Esophagus squamous epithelium (tissue), 5 donors: ENCODE data around the gene GRN. TPM values are rescaled to one million over a fixed set of nuclear protein-coding genes. Genes with fewer than 3 reads are reported as not detected.
A peak's percentile ranks its signal among the peaks of the same experiment; 100 is the strongest.

Source experiments
- DNase-seq: peaks from one replicate; lab custom pipeline; 2025; lab: John Stamatoyannopoulos, UW
- H3K27ac ChIP-seq, 4 donors: fragments of 200-600 bp; sonication (generic); one replicate each; pipeline ENCODE4 v1.5.1; 2016 to 2019; ENCODE audit warnings: mild to moderate bottlenecking in 1 of 4
- H3K27me3 ChIP-seq, 4 donors: fragments of 200-600 bp; sonication (generic); 1 replicate in 3 of 4; 2 replicates in 1 of 4; pipeline versions ENCODE4 v1.5.1 to v1.6.0; 2017 to 2021; ENCODE audit warnings: antibody characterized with exemption in 1 of 4
- H3K36me3 ChIP-seq, 3 donors: fragments of 200-600 bp; sonication (generic); one replicate each; pipeline ENCODE4 v1.5.1; 2016 to 2019
- H3K4me1 ChIP-seq, 3 donors: fragments of 200-600 bp; sonication (generic); one replicate each; pipeline ENCODE4 v1.5.1; 2017 to 2019
- H3K4me3 ChIP-seq, 4 donors: fragments of 200-600 bp; sonication (generic); 1 replicate in 3 of 4; 2 replicates in 1 of 4; pipeline ENCODE4 v1.5.1; 2016 to 2019; ENCODE audit warnings: mild to moderate bottlenecking in 2 of 4, moderate library complexity in 1 of 4
- H3K9me3 ChIP-seq, 3 donors: fragments of 200-600 bp; sonication (generic); one replicate each; pipeline ENCODE4 v1.5.1; 2016 to 2019
- POLR2A ChIP-seq, 4 donors: fragments of 450-650 bp; IDR thresholded peaks; one replicate each; pipeline ENCODE4 v1.6.1; 2017; ENCODE audit warnings: antibody characterized with exemption in 4 of 4, mild to moderate bottlenecking in 4 of 4, moderate library complexity in 3 of 4
- WGBS, 2 donors: methylation state at CpG; one replicate each; pipeline ENCODE4 v1.1.5; 2018; 5-methylcytosine and 5-hydroxymethylcytosine counted together
- intact Hi-C: fragments of 100-400 bp; cut with DNase I; formaldehyde crosslinking; loops from one replicate; pipeline ENCODE4 v1.15.0; 2022
- total RNA-seq, 4 donors: library from RNA; depleted of rRNA; stranded (reverse); fragments of >200 nt; gene quantifications; one replicate each; pipeline ENCODE4 v1.1.0, GENCODE V29; 2016
- TF ChIP-seq, protein P1 (sequence below), 6 experiments: fragments of 450-650 bp in 4 of 6; fragments of 200-600 bp in 2 of 6; sonication (generic) in 2 of 6; IDR thresholded peaks; one replicate each; pipeline ENCODE4 v1.5.1; 2016 to 2019; ENCODE audit warnings: antibody characterized with exemption in 6 of 6, mild to moderate bottlenecking in 4 of 6, moderate library complexity in 4 of 6
- donor health status: DM: yes; HTN: yes; CAD: no.

Gene GRN
- total RNA-seq, 4 donors from 2014 or later = 428 to 1,204 (median 642) TPM

DNA sequence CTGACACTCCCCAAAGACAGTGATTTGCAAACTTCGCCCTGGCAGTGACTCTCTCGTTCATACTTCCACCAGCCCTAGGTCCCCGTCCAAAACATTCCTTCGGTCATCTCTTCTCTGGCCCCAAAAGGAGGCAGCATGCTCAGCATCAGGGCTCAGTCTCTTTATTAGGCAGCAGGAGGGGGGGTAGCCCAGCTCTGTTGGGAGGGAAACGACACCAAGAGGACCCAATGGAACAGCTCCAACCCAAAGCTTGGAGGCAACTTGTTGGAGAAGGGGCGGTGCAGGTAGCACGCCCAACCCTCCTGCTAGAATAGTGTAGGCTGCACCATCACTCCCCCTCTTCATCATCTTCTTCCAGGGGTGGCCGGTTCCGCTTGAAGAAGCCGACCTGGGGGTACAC is 26.9 kb downstream of the GRN start:
- Histone ChIP-seq H3K27ac (no peak overlapping the region), H3K36me3 (no peaks in the 10 kb centered on the region), H3K27me3 (peaks cover 0 to 38% (median 0%) of the 10 kb centered on the region in 4 donors), H3K9me3 (no peaks in the 10 kb centered on the region), H3K4me3 (no peak overlapping the region), H3K4me1 (peaks cover 4 to 49% (median 9%) of the 10 kb centered on the region in 3 donors)
- WGBS, 2 donors = 77 to 93% methylated on average over 4 of the region's 10 CpGs
- intact Hi-C loops = no loop called here
- no peak for DNase-seq
- TF ChIP-seq POLR2A (IDR thresholded peaks at IDR 0.05) = no peak
- TF ChIP-seq, protein P1, sequence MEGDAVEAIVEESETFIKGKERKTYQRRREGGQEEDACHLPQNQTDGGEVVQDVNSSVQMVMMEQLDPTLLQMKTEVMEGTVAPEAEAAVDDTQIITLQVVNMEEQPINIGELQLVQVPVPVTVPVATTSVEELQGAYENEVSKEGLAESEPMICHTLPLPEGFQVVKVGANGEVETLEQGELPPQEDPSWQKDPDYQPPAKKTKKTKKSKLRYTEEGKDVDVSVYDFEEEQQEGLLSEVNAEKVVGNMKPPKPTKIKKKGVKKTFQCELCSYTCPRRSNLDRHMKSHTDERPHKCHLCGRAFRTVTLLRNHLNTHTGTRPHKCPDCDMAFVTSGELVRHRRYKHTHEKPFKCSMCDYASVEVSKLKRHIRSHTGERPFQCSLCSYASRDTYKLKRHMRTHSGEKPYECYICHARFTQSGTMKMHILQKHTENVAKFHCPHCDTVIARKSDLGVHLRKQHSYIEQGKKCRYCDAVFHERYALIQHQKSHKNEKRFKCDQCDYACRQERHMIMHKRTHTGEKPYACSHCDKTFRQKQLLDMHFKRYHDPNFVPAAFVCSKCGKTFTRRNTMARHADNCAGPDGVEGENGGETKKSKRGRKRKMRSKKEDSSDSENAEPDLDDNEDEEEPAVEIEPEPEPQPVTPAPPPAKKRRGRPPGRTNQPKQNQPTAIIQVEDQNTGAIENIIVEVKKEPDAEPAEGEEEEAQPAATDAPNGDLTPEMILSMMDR (IDR thresholded peaks at IDR 0.05) = no peak

DNA sequence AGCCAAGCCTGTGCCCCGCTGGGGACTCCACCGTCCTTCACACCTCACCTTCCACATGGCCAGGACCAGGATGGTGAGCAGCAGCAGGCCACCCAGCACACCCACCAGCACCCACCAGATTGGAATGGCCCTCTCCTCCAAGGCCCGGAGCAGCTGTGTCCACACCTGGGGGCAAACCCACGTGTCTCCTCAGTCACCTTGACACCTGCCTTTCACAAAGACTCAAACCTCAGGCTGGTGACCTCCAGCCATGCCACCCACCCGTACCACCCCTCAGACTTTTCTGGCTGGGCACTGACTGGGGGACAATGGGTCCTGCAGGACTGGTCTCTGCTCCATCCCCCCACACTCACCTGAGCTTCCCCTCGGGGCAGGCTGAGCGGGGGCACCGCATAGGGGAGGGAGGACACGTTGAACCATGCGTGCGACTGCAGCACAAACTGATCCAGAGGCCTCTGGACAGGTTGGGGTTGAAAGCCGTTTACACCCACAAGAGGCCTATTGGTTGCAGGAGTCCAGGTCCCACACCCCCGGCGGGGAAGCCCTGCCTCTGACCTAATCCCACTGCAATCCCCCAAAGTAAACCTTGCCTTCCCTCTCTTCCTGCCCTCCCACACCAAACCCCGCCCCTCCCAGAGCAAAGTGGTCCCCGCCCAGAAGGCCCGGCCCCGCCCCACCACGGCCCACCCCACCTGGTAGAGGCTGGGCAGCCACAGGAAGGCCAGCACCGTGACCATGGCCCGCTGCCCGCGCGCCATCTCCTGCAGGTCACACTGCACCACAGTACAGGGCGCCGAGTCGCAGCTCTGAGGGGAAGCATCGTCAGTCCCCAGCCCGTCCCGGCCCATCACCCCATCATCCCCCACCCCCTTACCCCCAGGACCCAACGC is 29.4 kb downstream of the GRN start:
- peak overlapping the region in 1 of 4 donors; percentile 26 for H3K4me3 ChIP-seq
- H3K27me3 ChIP-seq = peaks cover 0 to 25% (median 0%) of the 10 kb centered on the region in 4 donors
- H3K9me3 ChIP-seq = no peaks in the 10 kb centered on the region
- no peak for DNase-seq
- no peaks in the 10 kb centered on the region for H3K36me3 ChIP-seq
- H3K4me1 ChIP-seq = peaks cover 4 to 33% (median 9%) of the 10 kb centered on the region in 3 donors
- TF ChIP-seq, protein P1 (IDR thresholded peaks at IDR 0.05) = no peak
- no peak for TF ChIP-seq POLR2A (IDR thresholded peaks at IDR 0.05)
- peak overlapping the region in 1 of 4 donors; percentile 2 for H3K27ac ChIP-seq
- WGBS, 2 donors = 46 to 67% methylated on average over 4 to 11 of the region's 31 CpGs
- intact Hi-C loops = no loop called here

DNA sequence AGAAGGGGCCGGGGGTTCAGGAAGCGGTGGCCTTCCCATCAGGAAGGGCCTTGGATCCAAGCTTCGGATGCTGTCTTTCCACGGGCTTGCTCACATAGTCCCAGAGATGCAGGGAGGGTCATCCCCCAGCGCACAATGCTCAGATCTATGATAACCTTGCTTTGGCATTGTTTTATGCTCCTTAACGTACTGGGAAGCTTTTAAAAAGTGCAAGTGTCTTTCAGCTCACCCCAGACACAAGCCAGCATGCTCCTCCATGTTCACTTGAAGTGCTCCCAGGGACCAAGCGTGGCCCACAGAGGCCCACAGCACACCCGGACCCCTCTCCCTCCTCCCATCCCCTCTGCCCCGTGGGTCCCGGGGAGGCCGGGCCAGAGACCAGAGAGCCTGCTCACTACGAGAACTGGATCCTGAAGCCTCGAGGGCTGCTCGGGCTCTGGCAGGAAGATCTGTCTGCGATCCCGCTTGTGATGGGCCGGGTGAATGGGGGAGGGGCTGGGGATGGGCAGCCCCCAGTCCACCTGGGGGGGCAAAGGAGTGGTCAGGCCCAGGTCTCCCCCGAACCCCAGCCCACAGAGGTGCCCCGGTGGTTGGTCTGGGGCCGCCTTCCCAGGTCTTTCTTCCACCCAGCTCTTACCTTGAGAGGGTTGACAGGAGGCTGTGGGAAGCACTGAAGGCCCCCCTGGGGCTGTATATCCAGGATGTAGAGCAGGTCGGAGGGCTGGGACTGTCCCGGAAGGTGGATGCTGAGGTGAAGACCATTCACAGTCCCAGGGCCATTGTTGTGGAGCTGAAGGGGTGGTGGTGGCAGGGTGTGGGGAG is 30.3 kb downstream of the GRN start:
- H3K36me3 ChIP-seq = no peaks in the 10 kb centered on the region
- H3K27ac ChIP-seq = no peak overlapping the region
- no peak for DNase-seq
- H3K27me3 ChIP-seq = peaks cover 0 to 18% (median 0%) of the 10 kb centered on the region in 4 donors
- WGBS, 2 donors = 30 to 50% methylated on average over 2 to 15 of the region's 22 CpGs
- H3K9me3 ChIP-seq = no peaks in the 10 kb centered on the region
- peak overlapping the region in 1 of 4 donors; percentile 26 for H3K4me3 ChIP-seq
- H3K4me1 ChIP-seq = peaks cover 4 to 33% (median 9%) of the 10 kb centered on the region in 3 donors
- intact Hi-C loops = no loop called here
- no peak for TF ChIP-seq POLR2A (IDR thresholded peaks at IDR 0.05)
- TF ChIP-seq, protein P1 (IDR thresholded peaks at IDR 0.05) = no peak

DNA sequence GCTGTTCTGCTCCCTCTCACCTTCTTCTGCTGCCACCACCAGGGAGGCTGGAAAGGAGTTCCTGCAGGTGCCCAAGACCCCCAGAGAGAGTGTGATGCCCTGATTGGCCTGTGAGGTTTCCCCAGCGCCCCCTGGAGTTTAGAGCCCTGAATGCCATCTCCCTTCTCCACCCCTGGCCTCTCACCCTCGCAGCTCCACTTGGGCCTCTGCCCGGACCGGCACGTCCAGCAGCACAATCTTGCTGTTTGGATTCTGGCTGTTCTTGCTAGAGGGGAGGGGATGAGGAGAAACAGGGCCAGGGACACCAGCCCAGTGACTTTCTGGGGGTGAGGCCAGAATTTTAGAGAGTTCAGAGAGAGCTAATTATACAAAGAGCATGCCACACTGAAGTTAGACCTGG is 31.0 kb downstream of the GRN start:
- no peak for DNase-seq
- Histone ChIP-seq H3K9me3 (no peaks in the 10 kb centered on the region), H3K36me3 (no peaks in the 10 kb centered on the region), H3K27me3 (peaks cover 0 to 10% (median 0%) of the 10 kb centered on the region in 4 donors), H3K4me1 (peaks cover 4 to 33% (median 9%) of the 10 kb centered on the region in 3 donors), H3K27ac (no peak overlapping the region), H3K4me3 (no peak overlapping the region)
- intact Hi-C loops = no loop called here
- no peak for TF ChIP-seq POLR2A (IDR thresholded peaks at IDR 0.05)
- TF ChIP-seq, protein P1 (IDR thresholded peaks at IDR 0.05) = peak in 2 of 6 experiments; percentile 23 to 49
- WGBS, 2 donors = 19 to 27% methylated on average over 3 to 5 of the region's 5 CpGs
